Gastrocnemius medialis (tissue), 4 donors: ENCODE measurements around the gene CA9.

Experiments used
- POLR2A ChIP-seq, 2 donors: fragments of 450-650 bp; IDR thresholded peaks; one replicate each; pipeline ENCODE4 v1.6.1; 2017; ENCODE audit warnings: antibody characterized with exemption in 2 of 2, mild to moderate bottlenecking in 2 of 2, moderate library complexity in 2 of 2
- TF ChIP-seq, protein P1 (sequence below), 5 experiments: fragments of 450-650 bp in 3 of 5; fragments of 200-600 bp in 2 of 5; sonication (generic) in 2 of 5; IDR thresholded peaks in 4 of 5; conservative IDR thresholded peaks in 1 of 5; 1 replicate in 4 of 5; 2 replicates in 1 of 5; pipeline ENCODE4 v1.5.1; 2016 to 2019; ENCODE audit warnings: antibody characterized with exemption in 5 of 5, mild to moderate bottlenecking in 3 of 5, moderate library complexity in 3 of 5

DNA sequence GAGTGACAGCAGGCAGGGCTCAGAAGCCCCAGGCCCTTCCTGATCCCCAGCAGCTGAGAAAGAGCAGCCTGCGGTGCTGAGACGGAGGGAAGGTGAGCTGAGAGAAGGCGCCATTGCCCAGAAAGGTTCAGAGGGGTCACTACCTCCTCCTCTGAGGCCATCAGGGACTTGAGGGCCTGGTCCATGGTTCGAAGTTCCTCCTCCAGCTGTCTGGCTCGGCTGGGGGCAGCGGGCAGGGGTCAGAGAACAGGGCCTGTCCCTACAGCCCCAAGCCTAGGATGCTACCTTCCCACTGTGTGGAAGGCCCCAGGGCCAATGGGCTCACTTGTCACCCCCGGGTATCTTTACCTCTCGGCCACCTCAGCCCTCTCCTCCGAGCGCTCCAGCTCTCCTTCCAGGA, 11.2 kb downstream of the CA9 start:
- TF ChIP-seq, protein P1, sequence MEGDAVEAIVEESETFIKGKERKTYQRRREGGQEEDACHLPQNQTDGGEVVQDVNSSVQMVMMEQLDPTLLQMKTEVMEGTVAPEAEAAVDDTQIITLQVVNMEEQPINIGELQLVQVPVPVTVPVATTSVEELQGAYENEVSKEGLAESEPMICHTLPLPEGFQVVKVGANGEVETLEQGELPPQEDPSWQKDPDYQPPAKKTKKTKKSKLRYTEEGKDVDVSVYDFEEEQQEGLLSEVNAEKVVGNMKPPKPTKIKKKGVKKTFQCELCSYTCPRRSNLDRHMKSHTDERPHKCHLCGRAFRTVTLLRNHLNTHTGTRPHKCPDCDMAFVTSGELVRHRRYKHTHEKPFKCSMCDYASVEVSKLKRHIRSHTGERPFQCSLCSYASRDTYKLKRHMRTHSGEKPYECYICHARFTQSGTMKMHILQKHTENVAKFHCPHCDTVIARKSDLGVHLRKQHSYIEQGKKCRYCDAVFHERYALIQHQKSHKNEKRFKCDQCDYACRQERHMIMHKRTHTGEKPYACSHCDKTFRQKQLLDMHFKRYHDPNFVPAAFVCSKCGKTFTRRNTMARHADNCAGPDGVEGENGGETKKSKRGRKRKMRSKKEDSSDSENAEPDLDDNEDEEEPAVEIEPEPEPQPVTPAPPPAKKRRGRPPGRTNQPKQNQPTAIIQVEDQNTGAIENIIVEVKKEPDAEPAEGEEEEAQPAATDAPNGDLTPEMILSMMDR (IDR thresholded peaks at IDR 0.05 in 4 of 5, conservative IDR thresholded peaks at IDR 0.05 in 1 of 5), result no peak
- no peak for TF ChIP-seq POLR2A (IDR thresholded peaks at IDR 0.05)
